Activated B cell treated with CpG ODN at 0.5 μM for 24 hours (primary cell): ENCODE results near the gene TUBA8. TPM values are rescaled to one million over a fixed set of nuclear protein-coding genes. Genes with fewer than 3 reads are reported as not detected.

Experiments
- ATAC-seq: fragments of 200-7000 bp; cut with Tn5 transposase; one replicate; pipeline ENCODE4 v1.10.0; 2021; ENCODE audit warnings: low read depth, mild to moderate bottlenecking, moderate library complexity
- CTCF ChIA-PET: fragments of 350-600 bp; sonication (Branson Sonifier 250); formaldehyde crosslinking; loops from one replicate; lab custom pipeline; 2021; ENCODE audit warnings: antibody characterized with exemption; lab: Charles Lee
- POLR2A ChIA-PET: fragments of 350-600 bp; sonication (Branson Sonifier 250); formaldehyde crosslinking; loops from one replicate; lab custom pipeline; 2021; ENCODE audit warnings: antibody characterized with exemption; lab: Charles Lee
- DNase-seq: peaks from one replicate; pipeline ENCODE4 v3.0.0; 2022
- H3K27ac Mint-ChIP-seq: one replicate; pipeline ENCODE4 v1.8.0; 2020; ENCODE audit warnings: mixed read lengths
- H3K27me3 Mint-ChIP-seq: one replicate; pipeline ENCODE4 v1.8.0; 2021; ENCODE audit warnings: mixed read lengths
- H3K36me3 Mint-ChIP-seq: one replicate; pipeline ENCODE4 v1.8.0; 2021; ENCODE audit warnings: low read depth, mixed read lengths
- H3K4me1 Mint-ChIP-seq: one replicate; pipeline ENCODE4 v1.8.0; 2021; ENCODE audit warnings: mixed read lengths
- H3K4me3 Mint-ChIP-seq: one replicate; pipeline ENCODE4 v1.8.0; 2020; ENCODE audit warnings: mild to moderate bottlenecking, mixed read lengths
- H3K9me3 Mint-ChIP-seq: one replicate; pipeline ENCODE4 v1.8.0; 2020; ENCODE audit warnings: mixed read lengths
- intact Hi-C: fragments of 100-400 bp; cut with micrococcal nuclease; formaldehyde crosslinking; loops from one replicate; pipeline ENCODE4 v1.15.1; 2024
- total RNA-seq: library from RNA; stranded (reverse); gene quantifications from 2 replicates; pipeline ENCODE4 v1.2.3, GENCODE V29; 2022
- TF ChIP-seq, protein P1 (sequence below): fragments of 200-600 bp; IDR thresholded peaks from one replicate; pipeline ENCODE4 v1.8.0; 2022; ENCODE audit warnings: antibody characterized with exemption, mild to moderate bottlenecking

TUBA8 gene
- total RNA-seq, 1 donor from 2014 or later, result 2.4 TPM

DNA sequence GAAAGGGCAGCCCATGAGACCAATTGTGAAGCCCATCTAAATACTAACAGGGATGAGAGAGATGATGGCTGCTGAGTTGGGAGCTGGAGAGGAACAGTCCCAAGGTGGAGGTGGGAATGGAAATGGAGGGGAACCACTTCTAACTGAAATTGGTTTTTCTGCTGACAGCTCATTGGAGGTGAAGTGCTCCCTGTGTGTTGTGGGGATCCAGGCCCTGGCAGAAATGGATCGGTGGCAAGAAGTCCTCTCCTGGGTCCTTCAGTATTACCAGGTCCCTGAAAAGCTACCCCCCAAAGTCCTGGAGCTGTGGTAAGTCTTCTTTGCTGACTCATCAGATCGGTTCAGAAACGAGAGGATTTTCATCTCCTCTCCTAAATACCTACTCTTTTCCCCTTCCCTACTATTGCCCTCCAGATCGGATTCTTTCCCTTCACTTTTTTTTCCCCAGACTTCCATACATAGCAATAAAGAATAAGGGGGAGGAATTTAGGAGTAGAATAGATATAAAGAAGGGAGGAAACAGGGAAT lies 30.8 kb upstream of the TUBA8 start:
- ChIA-PET POLR2A (interaction anchor here (0.6 to 1.1 kb wide), 2 partner anchors 22 to 83 kb away, joined by 3 to 8 read pairs; no protein-coding TSS in a partner anchor), CTCF (interaction anchor here (1.5 kb wide), 1 partner anchor 249 kb away, joined by 8 read pairs; no protein-coding TSS in a partner anchor)
- ATAC-seq (no peak), DNase-seq (no peak)
- intact Hi-C loops, result loop anchor here (10.0 kb wide), 1 partner anchor 995 kb away; the partner anchor contains the start of gene IL17RA
- H3K36me3 Mint-ChIP-seq, result peaks cover 51% of the 10 kb centered on the region
- H3K27me3 Mint-ChIP-seq, result no peaks in the 10 kb centered on the region
- no peaks in the 10 kb centered on the region for H3K9me3 Mint-ChIP-seq
- no peak overlapping the region for H3K27ac Mint-ChIP-seq
- peak overlapping the region; percentile 95 for H3K4me3 Mint-ChIP-seq
- TF ChIP-seq, protein P1, sequence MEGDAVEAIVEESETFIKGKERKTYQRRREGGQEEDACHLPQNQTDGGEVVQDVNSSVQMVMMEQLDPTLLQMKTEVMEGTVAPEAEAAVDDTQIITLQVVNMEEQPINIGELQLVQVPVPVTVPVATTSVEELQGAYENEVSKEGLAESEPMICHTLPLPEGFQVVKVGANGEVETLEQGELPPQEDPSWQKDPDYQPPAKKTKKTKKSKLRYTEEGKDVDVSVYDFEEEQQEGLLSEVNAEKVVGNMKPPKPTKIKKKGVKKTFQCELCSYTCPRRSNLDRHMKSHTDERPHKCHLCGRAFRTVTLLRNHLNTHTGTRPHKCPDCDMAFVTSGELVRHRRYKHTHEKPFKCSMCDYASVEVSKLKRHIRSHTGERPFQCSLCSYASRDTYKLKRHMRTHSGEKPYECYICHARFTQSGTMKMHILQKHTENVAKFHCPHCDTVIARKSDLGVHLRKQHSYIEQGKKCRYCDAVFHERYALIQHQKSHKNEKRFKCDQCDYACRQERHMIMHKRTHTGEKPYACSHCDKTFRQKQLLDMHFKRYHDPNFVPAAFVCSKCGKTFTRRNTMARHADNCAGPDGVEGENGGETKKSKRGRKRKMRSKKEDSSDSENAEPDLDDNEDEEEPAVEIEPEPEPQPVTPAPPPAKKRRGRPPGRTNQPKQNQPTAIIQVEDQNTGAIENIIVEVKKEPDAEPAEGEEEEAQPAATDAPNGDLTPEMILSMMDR, result no peak
- H3K4me1 Mint-ChIP-seq, result peaks cover 50% of the 10 kb centered on the region

DNA sequence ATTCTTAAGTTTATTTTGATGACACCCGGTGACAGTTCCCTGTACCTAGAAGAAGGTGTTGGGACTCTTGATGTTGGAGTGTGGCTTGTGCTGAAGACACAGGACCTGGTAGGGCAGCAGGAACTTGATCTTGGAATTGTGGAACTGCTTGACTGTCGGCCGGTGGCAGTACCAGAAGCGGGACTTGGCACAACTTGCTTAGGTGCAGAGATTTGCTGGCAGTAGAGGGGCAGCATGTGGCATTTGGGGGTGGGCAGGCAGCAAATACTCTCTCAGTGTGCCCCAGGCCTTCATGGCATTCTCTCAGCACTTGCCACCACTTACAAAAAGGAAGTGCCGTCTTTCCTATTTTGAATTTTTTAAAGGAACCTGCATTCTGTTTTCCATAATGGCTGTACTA lies 29.2 kb upstream of the TUBA8 start:
- peaks cover 67% of the 10 kb centered on the region for H3K36me3 Mint-ChIP-seq
- H3K9me3 Mint-ChIP-seq, result no peaks in the 10 kb centered on the region
- ChIA-PET CTCF (no interaction called here), POLR2A (no interaction called here)
- no peak overlapping the region for H3K27ac Mint-ChIP-seq
- H3K4me3 Mint-ChIP-seq, result no peak overlapping the region
- TF ChIP-seq, protein P1, result no peak
- ATAC-seq, result no peak
- no peaks in the 10 kb centered on the region for H3K27me3 Mint-ChIP-seq
- H3K4me1 Mint-ChIP-seq, result peaks cover 38% of the 10 kb centered on the region
- intact Hi-C loops, result no loop called here
- no peak for DNase-seq

DNA sequence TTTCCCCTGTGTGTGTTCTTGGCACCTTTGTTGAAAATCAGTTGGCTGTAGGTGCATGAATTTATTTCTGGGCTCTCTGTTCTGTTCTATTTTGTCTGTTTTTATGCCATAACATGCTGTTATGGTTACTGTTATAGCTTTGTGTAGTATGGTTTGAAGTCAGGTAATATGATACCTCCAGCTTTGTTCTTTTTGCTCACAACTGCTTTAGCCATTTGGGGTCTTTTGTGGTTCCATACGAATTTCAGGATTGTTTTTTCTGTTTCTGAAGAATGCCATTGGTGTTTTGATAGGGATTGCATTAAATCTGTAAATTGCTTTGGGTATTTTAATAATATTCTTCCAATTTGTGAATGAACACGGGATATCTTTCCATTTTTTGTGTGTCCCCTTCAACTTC lies 28.1 kb upstream of the TUBA8 start:
- H3K4me3 Mint-ChIP-seq, result no peak overlapping the region
- H3K9me3 Mint-ChIP-seq, result no peaks in the 10 kb centered on the region
- H3K27ac Mint-ChIP-seq, result no peak overlapping the region
- TF ChIP-seq, protein P1, result no peak
- ATAC-seq (no peak), DNase-seq (no peak)
- POLR2A ChIA-PET, result no interaction called here
- CTCF ChIA-PET, result interaction anchor here (0.8 kb wide), 1 partner anchor 252 kb away, joined by 4 read pairs; no protein-coding TSS in a partner anchor
- H3K36me3 Mint-ChIP-seq, result peaks cover 73% of the 10 kb centered on the region
- H3K4me1 Mint-ChIP-seq, result peaks cover 28% of the 10 kb centered on the region
- no peaks in the 10 kb centered on the region for H3K27me3 Mint-ChIP-seq
- intact Hi-C loops, result no loop called here

DNA sequence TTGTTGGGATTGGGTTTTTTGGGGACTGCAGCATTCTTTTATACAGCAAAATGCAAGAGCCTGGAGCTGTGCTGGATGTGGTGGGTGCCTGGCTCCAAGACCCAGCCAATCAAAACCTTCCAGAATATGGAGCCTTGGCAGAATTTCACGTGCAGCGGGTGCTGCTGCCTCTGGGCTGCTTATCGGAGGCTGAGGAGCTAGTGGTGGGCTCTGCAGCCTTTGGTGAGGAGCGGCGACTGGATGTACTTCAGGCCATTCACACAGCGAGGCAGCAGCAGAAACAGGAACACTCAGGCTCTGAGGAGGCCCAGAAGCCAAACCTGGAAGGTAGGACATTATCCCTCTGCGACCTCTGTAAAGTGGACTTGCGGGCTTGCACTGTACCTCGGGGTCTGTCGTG lies 27.2 kb upstream of the TUBA8 start:
- intact Hi-C loops, result no loop called here
- DNase-seq (no peak), ATAC-seq (no peak)
- H3K4me1 Mint-ChIP-seq, result peaks cover 24% of the 10 kb centered on the region
- H3K36me3 Mint-ChIP-seq, result peaks cover 78% of the 10 kb centered on the region
- H3K27me3 Mint-ChIP-seq, result no peaks in the 10 kb centered on the region
- H3K27ac Mint-ChIP-seq, result no peak overlapping the region
- ChIA-PET POLR2A (no interaction called here), CTCF (no interaction called here)
- TF ChIP-seq, protein P1, result no peak
- no peak overlapping the region for H3K4me3 Mint-ChIP-seq
- H3K9me3 Mint-ChIP-seq, result no peaks in the 10 kb centered on the region

DNA sequence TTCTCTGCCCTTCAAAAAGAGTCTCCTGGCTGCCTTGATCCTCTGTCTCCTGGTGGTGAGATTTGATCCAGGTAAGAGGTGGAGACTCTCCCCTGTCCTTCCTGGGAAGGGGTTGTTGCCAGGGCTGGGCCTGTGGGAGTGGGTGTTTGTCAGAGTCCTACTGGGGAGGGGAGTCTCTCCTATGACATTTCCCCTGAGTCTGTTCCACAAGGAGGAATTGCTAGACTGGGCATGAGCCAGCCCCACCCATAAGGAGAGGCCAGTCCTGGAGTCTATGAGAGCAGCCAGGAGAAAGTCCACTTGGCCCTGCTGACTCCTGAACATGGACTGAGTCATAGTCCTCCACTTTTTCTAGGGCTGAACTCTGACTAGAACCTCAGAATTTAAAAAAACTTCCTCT lies 25.4 kb upstream of the TUBA8 start:
- ChIA-PET POLR2A (no interaction called here), CTCF (no interaction called here)
- TF ChIP-seq, protein P1, result no peak
- H3K27ac Mint-ChIP-seq, result no peak overlapping the region
- peaks cover 88% of the 10 kb centered on the region for H3K36me3 Mint-ChIP-seq
- ATAC-seq (no peak), DNase-seq (no peak)
- H3K4me3 Mint-ChIP-seq, result no peak overlapping the region
- no peaks in the 10 kb centered on the region for H3K27me3 Mint-ChIP-seq
- H3K9me3 Mint-ChIP-seq, result no peaks in the 10 kb centered on the region
- peaks cover 11% of the 10 kb centered on the region for H3K4me1 Mint-ChIP-seq
- intact Hi-C loops, result no loop called here
